NCI-H128 (cell line): ENCODE data around the gene WDR82.
"Not testable (repeated sequence)": the region's sequence is repeated elsewhere in the genome, so short reads cannot be mapped to it uniquely, and the experiment has no call there.

Source experiments
- DNase-seq: peaks from one replicate; lab custom pipeline; 2025; ENCODE audit not compliant: unreplicated experiment; lab: John Stamatoyannopoulos, UW

The WDR82 gene

GRCh38 chr3:52289747-52290595 is 11.5 kb upstream of the WDR82 start:
- DNase-seq, result no peak

- DNase-seq, result no peak
Measured at GRCh38 chr3:52289338-52289746, 10.9 kb upstream of the WDR82 start.

GRCh38 chr3:52288674-52289073 is 10.2 kb upstream of the WDR82 start:
- DNase-seq, result no peak

GRCh38 chr3:52286777-52287110 is 8.3 kb upstream of the WDR82 start:
- DNase-seq, result no peak

GRCh38 chr3:52284051-52284450 is 5.6 kb upstream of the WDR82 start:
- not testable (repeated sequence) for DNase-seq

GRCh38 chr3:52283306-52283705 is 4.9 kb upstream of the WDR82 start:
- DNase-seq, result no peak

GRCh38 chr3:52281981-52282801 is 3.7 kb upstream of the WDR82 start:
- DNase-seq, result no peak

GRCh38 chr3:52280050-52280461 is 1.6 kb upstream of the WDR82 start:
- peak; percentile 43 for DNase-seq

GRCh38 chr3:52279596-52279995 is 1.1 kb upstream of the WDR82 start:
- DNase-seq, result no peak

GRCh38 chr3:52277972-52278509 is 408 bp downstream of the WDR82 start:
- no peak for DNase-seq

GRCh38 chr3:52277071-52277964 is 1.1 kb downstream of the WDR82 start:
- DNase-seq, result no peak

GRCh38 chr3:52274781-52275180 is 3.7 kb downstream of the WDR82 start:
- DNase-seq, result not testable (repeated sequence)

- DNase-seq, result no peak
Measured at GRCh38 chr3:52272831-52273230, 5.6 kb downstream of the WDR82 start.

- DNase-seq, result not testable (repeated sequence)
Measured at GRCh38 chr3:52272172-52272571, 6.3 kb downstream of the WDR82 start.

- no peak for DNase-seq
Measured at GRCh38 chr3:52270252-52270754, 8.1 kb downstream of the WDR82 start.

GRCh38 chr3:52269776-52270175 is 8.7 kb downstream of the WDR82 start:
- DNase-seq, result no peak

GRCh38 chr3:52268036-52268435 is 10.4 kb downstream of the WDR82 start:
- DNase-seq, result no peak

GRCh38 chr3:52265387-52265786 is 13.1 kb downstream of the WDR82 start:
- DNase-seq, result no peak

- DNase-seq, result no peak
Measured at GRCh38 chr3:52262447-52262846, 16.0 kb downstream of the WDR82 start.

GRCh38 chr3:52259448-52259847 is 19.0 kb downstream of the WDR82 start:
- no peak for DNase-seq

GRCh38 chr3:52259035-52259434 is 19.4 kb downstream of the WDR82 start:
- no peak for DNase-seq
